ENCODE results near the gene KCNJ6.

KCNJ6 gene

DNA sequence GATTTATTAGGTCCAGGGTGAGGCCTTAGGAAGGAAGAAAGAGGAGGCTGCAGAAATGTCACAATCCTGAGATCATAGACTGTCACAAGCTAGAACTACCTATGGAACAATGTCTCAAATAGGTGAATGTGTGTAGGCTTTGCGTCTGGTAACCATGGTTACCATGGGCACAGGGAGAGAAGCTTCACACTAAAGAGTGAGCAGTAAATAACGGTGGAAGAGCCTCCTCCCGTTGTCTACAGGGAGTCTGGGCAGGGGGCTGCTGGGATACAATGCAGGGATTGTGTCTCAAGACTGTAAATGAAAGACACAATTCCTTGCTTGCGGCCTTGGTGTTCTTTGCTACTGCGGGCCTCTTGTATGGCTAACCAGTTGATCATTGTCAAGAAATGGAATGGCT lies 28.2 kb upstream of the KCNJ6 start:
- Histone ChIP-seq H3K27me3 (replicated peaks) (no peaks in the 10 kb centered on the region), H3K4me3 (ENCODE audit: low read depth, low read length) (no peak overlapping the region), H3K27ac (no peak overlapping the region), H3K36me3 (replicated peaks) (no peaks in the 10 kb centered on the region)
- TF ChIP-seq, protein P1, sequence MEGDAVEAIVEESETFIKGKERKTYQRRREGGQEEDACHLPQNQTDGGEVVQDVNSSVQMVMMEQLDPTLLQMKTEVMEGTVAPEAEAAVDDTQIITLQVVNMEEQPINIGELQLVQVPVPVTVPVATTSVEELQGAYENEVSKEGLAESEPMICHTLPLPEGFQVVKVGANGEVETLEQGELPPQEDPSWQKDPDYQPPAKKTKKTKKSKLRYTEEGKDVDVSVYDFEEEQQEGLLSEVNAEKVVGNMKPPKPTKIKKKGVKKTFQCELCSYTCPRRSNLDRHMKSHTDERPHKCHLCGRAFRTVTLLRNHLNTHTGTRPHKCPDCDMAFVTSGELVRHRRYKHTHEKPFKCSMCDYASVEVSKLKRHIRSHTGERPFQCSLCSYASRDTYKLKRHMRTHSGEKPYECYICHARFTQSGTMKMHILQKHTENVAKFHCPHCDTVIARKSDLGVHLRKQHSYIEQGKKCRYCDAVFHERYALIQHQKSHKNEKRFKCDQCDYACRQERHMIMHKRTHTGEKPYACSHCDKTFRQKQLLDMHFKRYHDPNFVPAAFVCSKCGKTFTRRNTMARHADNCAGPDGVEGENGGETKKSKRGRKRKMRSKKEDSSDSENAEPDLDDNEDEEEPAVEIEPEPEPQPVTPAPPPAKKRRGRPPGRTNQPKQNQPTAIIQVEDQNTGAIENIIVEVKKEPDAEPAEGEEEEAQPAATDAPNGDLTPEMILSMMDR (IDR thresholded peaks at IDR 0.05; ENCODE audit: low read depth, low read length, missing control alignments), result no peak
- DNase-seq, result no peak
- in situ Hi-C loops (cut with HindIII; ENCODE audit: low pct_ligation_motif_present, low sequenced_read_pairs), result no loop called here

DNA sequence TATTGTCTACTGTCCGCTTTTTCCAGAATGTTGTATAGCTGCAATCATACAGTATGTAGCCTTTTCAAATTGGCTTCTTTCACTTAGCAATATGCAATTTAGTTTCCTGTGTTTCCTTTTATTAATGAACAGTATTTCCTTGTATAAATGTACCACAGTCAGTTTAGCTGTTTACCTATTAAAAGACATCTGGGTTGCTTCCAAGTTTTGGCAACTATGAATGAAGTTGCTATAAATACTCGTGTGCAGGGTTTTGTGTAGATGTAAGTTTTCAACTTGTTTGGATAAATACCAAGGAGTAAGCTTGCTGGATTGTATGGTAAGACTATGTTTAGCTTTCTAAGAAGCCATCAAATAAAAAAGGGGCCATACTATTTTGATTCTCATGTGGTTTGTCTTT lies 24.4 kb upstream of the KCNJ6 start:
- Histone ChIP-seq H3K4me3 (ENCODE audit: low read depth, low read length) (no peak overlapping the region), H3K27me3 (replicated peaks) (no peaks in the 10 kb centered on the region), H3K36me3 (replicated peaks) (no peaks in the 10 kb centered on the region), H3K27ac (no peak overlapping the region)
- TF ChIP-seq, protein P1 (IDR thresholded peaks at IDR 0.05; ENCODE audit: low read depth, low read length, missing control alignments), result no peak
- no peak for DNase-seq
- in situ Hi-C loops (cut with HindIII; ENCODE audit: low pct_ligation_motif_present, low sequenced_read_pairs), result no loop called here

DNA sequence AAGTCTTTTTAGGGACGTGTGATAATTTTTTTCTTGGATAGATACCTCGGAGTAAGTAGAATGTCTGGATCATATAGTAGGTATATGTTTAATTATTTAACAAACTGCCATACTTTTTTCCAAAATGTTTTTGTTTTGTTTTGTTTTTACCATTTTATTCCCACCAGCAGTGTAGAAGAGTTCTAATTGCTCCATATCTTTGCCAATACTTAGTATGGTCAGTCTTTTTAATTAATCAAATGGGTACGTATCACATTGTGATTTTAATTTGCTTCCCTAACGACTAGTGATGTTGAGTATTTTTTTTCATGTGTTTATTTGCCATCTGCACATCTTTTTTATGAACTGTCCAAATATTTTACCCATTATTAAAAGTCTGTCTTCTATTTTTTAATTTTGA lies 23.6 kb upstream of the KCNJ6 start:
- Histone ChIP-seq H3K27ac (no peak overlapping the region), H3K27me3 (replicated peaks) (no peaks in the 10 kb centered on the region), H3K36me3 (replicated peaks) (no peaks in the 10 kb centered on the region), H3K4me3 (ENCODE audit: low read depth, low read length) (no peak overlapping the region)
- TF ChIP-seq, protein P1 (IDR thresholded peaks at IDR 0.05; ENCODE audit: low read depth, low read length, missing control alignments), result no peak
- no peak for DNase-seq
- in situ Hi-C loops (cut with HindIII; ENCODE audit: low pct_ligation_motif_present, low sequenced_read_pairs), result no loop called here

DNA sequence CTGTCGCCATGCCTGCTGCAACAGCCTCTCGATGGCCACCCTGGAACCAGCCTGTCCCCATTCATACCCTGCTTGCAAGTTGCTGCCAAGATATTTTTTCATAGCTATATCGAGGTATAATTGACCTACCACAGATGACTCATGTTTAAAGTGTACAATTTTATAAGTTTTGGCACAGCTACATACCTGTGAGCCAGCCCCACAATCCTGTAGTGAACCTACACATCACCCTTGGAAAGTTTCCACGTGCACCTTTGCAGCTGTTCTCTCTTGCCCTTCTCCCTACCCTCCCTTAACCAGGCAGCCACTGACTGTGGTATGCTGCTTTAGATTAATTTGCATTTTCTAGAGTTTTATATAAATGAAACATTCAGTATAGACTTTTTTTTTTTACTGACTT lies 23.0 kb upstream of the KCNJ6 start:
- no peak for DNase-seq
- H3K27me3 ChIP-seq (replicated peaks), result no peaks in the 10 kb centered on the region

DNA sequence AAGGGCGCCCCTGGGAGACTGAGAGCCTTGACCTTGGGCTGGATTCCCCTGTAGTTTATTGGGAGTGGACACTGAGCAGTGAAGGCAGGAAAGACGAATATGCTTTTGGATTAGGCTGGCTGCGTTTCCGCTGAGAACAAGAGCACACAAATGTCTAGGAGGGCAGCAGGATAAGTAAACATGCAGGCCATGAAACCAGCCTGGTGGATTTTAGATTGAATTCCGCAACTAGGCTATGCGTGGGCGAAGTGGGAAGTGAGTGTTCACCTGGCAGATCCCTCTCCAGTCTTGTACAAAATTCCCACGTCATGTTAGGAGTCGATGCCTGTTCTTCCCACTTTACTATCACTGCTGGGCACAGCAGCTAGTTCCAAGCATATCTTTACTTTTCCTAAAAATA lies 21.4 kb upstream of the KCNJ6 start:
- Histone ChIP-seq H3K36me3 (replicated peaks) (no peaks in the 10 kb centered on the region), H3K27ac (no peak overlapping the region), H3K4me3 (ENCODE audit: low read depth, low read length) (no peak overlapping the region), H3K27me3 (replicated peaks) (no peaks in the 10 kb centered on the region)
- TF ChIP-seq, protein P1 (IDR thresholded peaks at IDR 0.05; ENCODE audit: low read depth, low read length, missing control alignments), result no peak
- in situ Hi-C loops (cut with HindIII; ENCODE audit: low pct_ligation_motif_present, low sequenced_read_pairs), result no loop called here
- DNase-seq, result no peak

More for the DNA sequence above, 23.0 kb upstream of the KCNJ6 start:
- TF ChIP-seq, protein P1 (IDR thresholded peaks at IDR 0.05; ENCODE audit: low read depth, low read length, missing control alignments), result no peak
- Histone ChIP-seq H3K27ac (no peak overlapping the region), H3K36me3 (replicated peaks) (no peaks in the 10 kb centered on the region), H3K4me3 (ENCODE audit: low read depth, low read length) (no peak overlapping the region)
- in situ Hi-C loops (cut with HindIII; ENCODE audit: low pct_ligation_motif_present, low sequenced_read_pairs), result no loop called here

DNA sequence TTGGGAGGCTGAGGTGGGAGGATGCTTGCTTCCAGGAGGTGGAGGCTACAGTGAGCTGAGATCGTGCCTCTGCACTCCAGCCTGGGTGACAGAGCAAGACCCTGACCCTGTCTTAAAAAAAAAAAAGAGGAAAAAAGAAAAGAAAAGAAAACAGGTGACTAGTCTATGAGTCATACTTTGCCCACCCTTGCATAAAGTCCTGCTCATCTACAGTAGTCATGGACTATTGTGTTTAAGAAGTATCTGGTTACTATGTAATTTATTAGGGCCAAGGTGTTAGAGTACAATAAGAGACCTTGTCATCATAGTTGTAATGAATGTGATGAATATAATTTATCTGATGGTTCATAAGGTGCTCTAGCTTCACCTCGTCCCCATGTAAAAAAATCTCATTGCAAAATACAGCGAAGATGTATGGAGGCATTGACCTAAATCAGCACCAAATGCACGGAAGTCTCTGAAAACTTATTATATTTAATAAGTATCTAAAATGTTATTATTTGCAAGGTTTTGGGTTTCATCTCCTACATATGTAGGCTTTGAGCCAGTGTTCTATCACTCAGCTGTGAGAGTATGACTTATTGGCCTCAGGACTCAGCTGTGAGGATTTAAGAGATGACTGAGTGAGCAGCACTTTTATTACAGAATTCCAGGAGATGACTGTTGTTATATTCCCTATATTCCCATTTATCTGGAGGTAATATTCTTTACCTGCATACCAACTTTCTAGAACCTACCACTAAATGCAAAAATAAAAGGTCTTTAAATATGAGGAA lies 19.9 kb upstream of the KCNJ6 start:
- no peak overlapping the region for H3K27ac ChIP-seq
- H3K27me3 ChIP-seq (replicated peaks), result no peaks in the 10 kb centered on the region
- TF ChIP-seq, protein P1 (IDR thresholded peaks at IDR 0.05; ENCODE audit: low read depth, low read length, missing control alignments), result no peak
- no peak for DNase-seq
- in situ Hi-C loops (cut with HindIII; ENCODE audit: low pct_ligation_motif_present, low sequenced_read_pairs), result no loop called here
- H3K4me3 ChIP-seq (ENCODE audit: low read depth, low read length), result no peak overlapping the region
- H3K36me3 ChIP-seq (replicated peaks), result no peaks in the 10 kb centered on the region
